Fibroblast of skin of left biceps (primary cell): ENCODE results near the gene BUD23.
"Not testable (repeated sequence)": the region's sequence is repeated elsewhere in the genome, so short reads cannot be mapped to it uniquely, and the experiment has no call there.

Experiments
- DNase-seq, 2 experiments: peaks; one replicate each; pipeline ENCODE4 v3.0.0-alpha.2; 2013; ENCODE audit warnings: low read depth in 2 of 2

BUD23 gene

DNA sequence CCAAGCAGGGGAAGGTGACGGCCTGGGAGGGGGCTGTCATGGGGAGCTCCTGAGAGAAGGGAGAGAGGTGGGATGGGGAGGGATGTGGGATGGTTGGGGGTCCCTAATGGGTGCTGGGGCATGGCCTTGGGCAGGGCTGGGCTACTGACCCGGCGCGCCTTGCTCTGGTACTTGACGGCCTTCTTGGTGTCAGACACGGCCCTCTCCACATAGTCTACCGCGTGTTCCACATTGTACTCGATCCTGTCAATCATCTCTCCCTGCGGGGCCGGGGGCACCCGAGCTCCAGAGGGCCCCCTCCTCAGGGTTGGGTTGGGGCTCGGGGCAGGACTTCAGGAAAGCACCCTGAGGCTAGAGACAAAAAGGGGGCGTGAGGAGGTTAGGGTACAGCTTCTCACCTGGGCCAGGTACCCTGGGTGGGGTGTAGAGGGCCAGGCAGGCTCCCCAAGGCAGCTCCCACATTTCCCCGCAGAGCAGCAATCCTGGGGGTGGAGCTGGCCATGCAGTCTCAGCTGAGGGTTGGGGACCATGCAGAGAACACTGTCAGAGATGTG lies 17.3 kb downstream of the BUD23 start:
- no peak for DNase-seq

GRCh38 chr7:73701357-73701995 lies 18.1 kb downstream of the BUD23 start:
- DNase-seq: no peak

- no peak for DNase-seq
Measured at GRCh38 chr7:73702226-73702625, 18.8 kb downstream of the BUD23 start.

GRCh38 chr7:73702665-73703064 lies 19.3 kb downstream of the BUD23 start:
- DNase-seq: no peak

DNA sequence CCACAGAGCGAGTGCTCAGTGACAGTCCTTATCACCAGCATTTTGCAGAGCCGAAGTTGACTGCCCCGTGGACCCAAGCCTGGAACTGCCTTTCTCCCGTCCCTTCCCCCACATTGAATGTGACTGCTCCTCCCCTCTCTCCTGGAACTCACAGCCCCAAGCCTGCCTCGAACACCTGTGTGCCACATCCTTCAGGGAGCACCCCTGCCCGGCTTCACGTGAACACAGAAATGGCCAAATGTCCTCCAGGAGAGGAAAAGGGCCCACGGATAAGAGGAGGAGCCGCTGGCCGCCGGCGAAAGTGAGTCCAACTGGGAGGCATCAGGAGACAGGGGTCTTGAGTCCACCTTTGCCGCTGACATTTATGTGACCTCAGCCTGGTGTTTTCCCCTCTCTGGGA lies 19.8 kb downstream of the BUD23 start:
- no peak for DNase-seq

- peak; percentile 34 to 39 for DNase-seq
Measured at GRCh38 chr7:73703757-73704639, 20.6 kb downstream of the BUD23 start.

- peak; percentile 52 to 56 for DNase-seq
Measured at GRCh38 chr7:73704640-73705550, 21.5 kb downstream of the BUD23 start.

GRCh38 chr7:73705551-73705920 lies 22.1 kb downstream of the BUD23 start:
- no peak for DNase-seq

- DNase-seq: no peak
Measured at GRCh38 chr7:73706126-73707044, 23.0 kb downstream of the BUD23 start.

GRCh38 chr7:73707045-73707631 lies 23.7 kb downstream of the BUD23 start:
- no peak for DNase-seq

- no peak for DNase-seq
Measured at GRCh38 chr7:73708961-73709549, 25.7 kb downstream of the BUD23 start.

DNA sequence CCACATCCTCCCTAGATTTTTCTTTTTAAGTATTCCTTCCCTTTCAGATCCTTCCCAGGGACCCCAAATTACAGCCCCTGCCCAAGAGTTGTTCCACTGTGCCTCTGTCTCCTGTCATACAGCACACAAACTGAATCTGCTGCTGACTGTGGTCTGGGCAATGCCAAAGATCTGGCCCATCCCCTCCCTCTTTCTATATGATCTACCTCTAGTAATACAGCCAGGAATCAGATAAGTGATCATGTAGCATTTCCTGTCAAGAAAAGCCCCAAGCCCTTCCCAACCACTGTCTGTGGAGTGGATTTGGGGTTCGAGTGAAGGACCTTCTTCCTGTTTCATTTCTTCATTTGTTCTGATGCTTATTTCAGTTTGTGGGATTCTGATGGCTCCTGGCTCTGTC lies 29.4 kb downstream of the BUD23 start:
- DNase-seq: no peak

DNA sequence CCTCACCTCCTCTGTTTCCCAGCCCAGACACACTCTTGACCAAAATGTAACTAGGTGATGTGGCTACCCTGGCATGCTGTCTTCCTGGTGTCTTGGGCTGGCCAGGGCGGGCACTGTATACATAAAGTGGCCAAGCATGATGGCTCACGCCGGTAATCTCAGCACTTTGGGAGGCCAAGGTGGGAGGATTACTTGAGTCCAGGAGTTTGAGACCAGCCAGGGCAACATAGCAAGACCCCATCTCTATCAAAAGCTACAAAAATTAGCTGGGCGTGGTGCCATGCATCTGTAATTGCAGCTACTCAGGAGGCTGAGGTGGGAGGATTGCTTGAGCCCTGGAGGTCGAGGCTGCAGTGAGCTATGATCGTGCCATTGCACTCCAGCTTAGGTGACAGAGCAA lies 29.9 kb downstream of the BUD23 start:
- not testable (repeated sequence) for DNase-seq

- peak; percentile 71 for DNase-seq
Measured at GRCh38 chr7:73715648-73716317, 32.4 kb downstream of the BUD23 start.

DNA sequence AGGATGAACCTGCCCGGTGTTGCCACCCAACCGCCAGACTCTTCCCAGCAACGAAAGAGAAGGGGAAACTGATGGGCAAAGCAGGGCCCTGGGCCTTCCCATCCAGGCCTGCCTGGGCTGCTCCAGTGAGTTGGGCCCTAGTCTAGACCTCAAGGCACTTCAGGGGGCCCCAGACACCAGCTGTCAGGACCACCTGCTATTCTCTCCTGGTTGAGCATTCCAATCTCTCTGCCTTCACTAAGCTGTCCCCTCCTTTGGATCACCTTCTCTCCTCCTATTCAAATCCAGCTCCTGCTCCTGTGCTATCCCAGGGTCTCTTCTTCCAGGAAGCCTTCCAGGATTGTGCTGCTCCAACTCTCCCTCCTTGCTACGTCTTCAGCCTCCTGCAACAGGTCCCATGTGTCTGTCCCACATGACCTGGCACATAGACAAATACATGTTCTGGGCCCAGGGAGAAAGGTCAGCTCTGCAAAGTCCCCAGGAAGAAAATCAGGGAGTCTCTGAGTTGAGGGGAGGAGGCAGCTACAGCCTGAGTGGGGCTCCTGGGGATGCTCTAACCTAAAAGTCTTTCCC lies 33.0 kb downstream of the BUD23 start:
- no peak for DNase-seq

DNA sequence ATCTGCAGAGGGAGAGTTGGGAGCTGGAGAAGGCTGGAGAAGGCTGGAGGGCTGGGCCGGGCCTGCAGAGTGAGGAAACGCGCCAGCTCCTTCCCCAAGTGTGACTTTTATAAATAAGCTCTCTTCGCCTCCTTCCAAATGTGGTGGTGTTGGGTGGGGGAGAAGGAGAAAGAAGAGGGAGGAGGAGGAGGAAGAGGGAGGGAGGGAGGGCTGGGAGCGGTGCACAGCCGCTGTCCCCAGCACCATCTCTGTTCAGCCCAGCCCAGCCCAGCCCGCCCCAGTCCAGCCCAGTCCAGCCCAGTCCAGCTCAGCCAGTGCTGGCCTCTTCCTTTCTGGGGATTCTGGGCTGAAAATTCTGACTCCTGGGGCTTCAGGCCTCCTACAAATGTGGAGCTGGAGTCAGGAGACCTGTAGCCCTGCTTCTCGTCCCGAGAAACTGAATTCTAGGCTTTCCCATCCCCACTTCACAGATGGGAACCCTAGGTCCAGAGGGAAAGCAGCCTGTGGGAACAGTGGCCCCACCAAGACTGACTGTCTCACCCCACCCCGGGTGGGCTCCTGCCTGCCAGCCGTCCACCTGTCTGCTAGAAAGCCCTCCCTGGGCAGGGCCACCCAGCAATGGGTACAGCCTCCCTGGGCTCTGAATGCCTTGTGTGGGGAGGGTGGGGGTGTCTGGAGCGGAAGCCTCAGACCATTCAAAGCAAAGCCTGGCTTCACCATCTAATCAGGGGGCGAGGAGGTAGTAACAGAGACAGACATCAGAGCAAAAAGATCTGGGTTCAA lies 33.8 kb downstream of the BUD23 start:
- DNase-seq: no peak

DNA sequence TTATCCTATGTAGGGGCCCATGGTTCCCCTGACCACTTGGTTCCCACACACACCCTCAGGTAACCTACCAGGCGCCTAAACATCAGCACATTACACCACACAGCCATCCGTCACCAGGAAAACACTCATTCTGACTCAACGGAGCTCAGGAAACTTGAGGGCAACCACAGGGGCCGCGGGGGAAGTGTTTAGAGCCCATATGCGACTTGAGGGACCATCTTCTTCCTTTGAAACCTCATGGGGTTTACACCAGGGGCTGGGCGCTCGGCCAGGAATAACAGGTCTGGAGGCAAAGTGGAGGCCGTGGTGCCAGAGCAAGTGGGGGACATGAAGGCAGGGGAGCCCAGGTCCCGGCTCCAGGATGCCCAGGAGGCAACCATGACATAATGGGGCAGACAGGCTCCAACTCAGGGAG lies 34.6 kb downstream of the BUD23 start:
- no peak for DNase-seq

GRCh38 chr7:73718438-73718881 lies 35.1 kb downstream of the BUD23 start:
- no peak for DNase-seq
